Suprapubic skin (tissue), 4 donors: Measurements from ENCODE around the gene THRAP3.

ENCODE experiments used
- EP300 ChIP-seq: sonication (generic); formaldehyde crosslinking; IDR thresholded peaks from one replicate; pipeline ENCODE4 v1.6.1; 2017; ENCODE audit warnings: antibody characterized with exemption
- POLR2AphosphoS5 ChIP-seq, 3 donors: sonication (generic); formaldehyde crosslinking; IDR thresholded peaks; one replicate each; pipeline ENCODE4 v1.6.1; 2017; ENCODE audit warnings: antibody characterized with exemption in 3 of 3
- TF ChIP-seq, protein P1 (sequence below), 2 donors: fragments of 200-600 bp in 1 of 2; fragments of 450-650 bp in 1 of 2; sonication (generic) in 1 of 2; IDR thresholded peaks; one replicate each; pipeline ENCODE4 v1.5.1; 2016 to 2019; ENCODE audit warnings: antibody characterized with exemption in 2 of 2, mild to moderate bottlenecking in 1 of 2, moderate library complexity in 1 of 2

DNA sequence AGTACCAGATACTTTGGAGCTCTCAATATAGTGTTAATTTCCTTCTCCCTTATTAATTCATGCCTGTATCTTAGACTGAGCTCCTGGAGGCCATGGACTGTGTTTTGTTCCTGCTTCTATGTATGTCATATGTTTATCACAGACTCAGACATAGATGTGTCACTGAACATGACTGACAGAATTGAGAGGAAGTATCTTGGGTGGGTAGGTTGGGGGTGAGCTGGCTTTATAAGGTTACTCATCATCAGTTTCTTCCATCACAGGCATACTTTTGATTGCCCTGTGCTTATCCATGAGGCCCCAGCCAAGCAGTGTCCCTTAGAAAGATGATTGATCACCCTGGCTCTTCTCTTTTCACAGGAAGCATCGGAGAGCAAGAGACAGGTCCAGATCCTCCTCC is 76.3 kb downstream of the THRAP3 start:
- TF ChIP-seq EP300 (no peak), POLR2AphosphoS5 (IDR thresholded peaks at IDR 0.05) (no peak)
- TF ChIP-seq, protein P1, sequence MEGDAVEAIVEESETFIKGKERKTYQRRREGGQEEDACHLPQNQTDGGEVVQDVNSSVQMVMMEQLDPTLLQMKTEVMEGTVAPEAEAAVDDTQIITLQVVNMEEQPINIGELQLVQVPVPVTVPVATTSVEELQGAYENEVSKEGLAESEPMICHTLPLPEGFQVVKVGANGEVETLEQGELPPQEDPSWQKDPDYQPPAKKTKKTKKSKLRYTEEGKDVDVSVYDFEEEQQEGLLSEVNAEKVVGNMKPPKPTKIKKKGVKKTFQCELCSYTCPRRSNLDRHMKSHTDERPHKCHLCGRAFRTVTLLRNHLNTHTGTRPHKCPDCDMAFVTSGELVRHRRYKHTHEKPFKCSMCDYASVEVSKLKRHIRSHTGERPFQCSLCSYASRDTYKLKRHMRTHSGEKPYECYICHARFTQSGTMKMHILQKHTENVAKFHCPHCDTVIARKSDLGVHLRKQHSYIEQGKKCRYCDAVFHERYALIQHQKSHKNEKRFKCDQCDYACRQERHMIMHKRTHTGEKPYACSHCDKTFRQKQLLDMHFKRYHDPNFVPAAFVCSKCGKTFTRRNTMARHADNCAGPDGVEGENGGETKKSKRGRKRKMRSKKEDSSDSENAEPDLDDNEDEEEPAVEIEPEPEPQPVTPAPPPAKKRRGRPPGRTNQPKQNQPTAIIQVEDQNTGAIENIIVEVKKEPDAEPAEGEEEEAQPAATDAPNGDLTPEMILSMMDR (IDR thresholded peaks at IDR 0.05), result no peak
